CD14-positive monocyte (primary cell): ENCODE measurements around the gene HMCN1. TPM values are rescaled to one million over a fixed set of nuclear protein-coding genes. Genes with fewer than 3 reads are reported as not detected.

Source experiments
- DNase-seq, 3 donors: peaks; one replicate each; pipeline ENCODE4 v3.0.0-alpha.2; 2011 to 2022
- H2AFZ ChIP-seq: 2 replicates; pipeline ENCODE4 v1.6.0; 2012; ENCODE audit warnings: mild to moderate bottlenecking, low read depth, low read length, inconsistent platforms; ENCODE audit not compliant: insufficient read depth, poor library complexity, severe bottlenecking
- H3K27ac ChIP-seq, 2 donors: 1 replicate in 1 of 2; 2 replicates in 1 of 2; pipeline ENCODE4 v1.5.1; 2012 to 2013; ENCODE audit warnings: low read length in 2 of 2, control low read depth in 1 of 2, inconsistent platforms in 1 of 2, low read depth in 1 of 2, mild to moderate bottlenecking in 1 of 2
- H3K27me3 ChIP-seq, 2 donors: one replicate each; pipeline versions ENCODE4 v1.6.0 to v1.6.1; 2011 to 2013; ENCODE audit warnings: low read length in 2 of 2; ENCODE audit not compliant: control insufficient read depth in 2 of 2, insufficient read depth in 2 of 2
- H3K36me3 ChIP-seq, 2 donors: replicated peaks in 1 of 2; 1 replicate in 1 of 2; 2 replicates in 1 of 2; pipeline versions ENCODE4 v1.5.1 to v1.6.1; 2012 to 2013; ENCODE audit warnings: low read length in 2 of 2, control low read depth in 1 of 2, inconsistent platforms in 1 of 2, mild to moderate bottlenecking in 1 of 2; ENCODE audit not compliant: insufficient read depth in 2 of 2, control insufficient read depth in 1 of 2
- H3K4me1 ChIP-seq, 2 donors: 1 replicate in 1 of 2; 2 replicates in 1 of 2; pipeline versions ENCODE4 v1.5.1 to v1.6.1; 2012 to 2013; ENCODE audit warnings: low read length in 2 of 2, control low read depth in 1 of 2, inconsistent platforms in 1 of 2, mild to moderate bottlenecking in 1 of 2, moderate library complexity in 1 of 2; ENCODE audit not compliant: insufficient read depth in 2 of 2, control insufficient read depth in 1 of 2
- H3K4me2 ChIP-seq: replicated peaks from 2 replicates; pipeline ENCODE3; 2012; ENCODE audit warnings: low read length, moderate library complexity, mild to moderate bottlenecking; ENCODE audit not compliant: poor library complexity, severe bottlenecking; ENCODE audit errors: extremely low read depth
- H3K4me3 ChIP-seq, 3 experiments: fragments of 200-600 bp in 1 of 3; sonication (generic) in 1 of 3; replicated peaks in 1 of 3; 1 replicate in 2 of 3; 2 replicates in 1 of 3; pipeline ENCODE4 v1.5.1; 2011 to 2013; ENCODE audit warnings: low read length in 3 of 3, mild to moderate bottlenecking in 3 of 3, control low read depth in 2 of 3, low read depth in 2 of 3, inconsistent platforms in 1 of 3, moderate library complexity in 1 of 3
- H3K79me2 ChIP-seq: 2 replicates; pipeline ENCODE4 v1.6.0; 2012; ENCODE audit warnings: mild to moderate bottlenecking, control low read depth, inconsistent platforms, low read length, moderate library complexity; ENCODE audit not compliant: insufficient read depth
- H3K9ac ChIP-seq: 2 replicates; pipeline ENCODE4 v1.6.0; 2017; ENCODE audit warnings: low read length, mild to moderate bottlenecking; ENCODE audit not compliant: insufficient read depth, poor library complexity, severe bottlenecking
- H3K9me3 ChIP-seq, 2 donors: replicated peaks in 1 of 2; 1 replicate in 1 of 2; 2 replicates in 1 of 2; pipeline versions ENCODE4 v1.5.1 to v1.6.1; 2012 to 2013; ENCODE audit warnings: low read length in 2 of 2, control low read depth in 1 of 2; ENCODE audit not compliant: control insufficient read depth in 1 of 2, insufficient read depth in 1 of 2
- H4K20me1 ChIP-seq: 2 replicates; pipeline ENCODE4 v1.6.0; 2012; ENCODE audit warnings: mild to moderate bottlenecking, low read length, control low read depth, moderate library complexity; ENCODE audit not compliant: insufficient read depth
- H3K27ac Mint-ChIP-seq, 7 donors: one replicate each; pipeline ENCODE4 v1.8.0; 2020; ENCODE audit warnings: mild to moderate bottlenecking in 7 of 7, mixed read lengths in 7 of 7, moderate library complexity in 6 of 7, inconsistent platforms in 2 of 7
- H3K27me3 Mint-ChIP-seq, 3 donors: one replicate each; pipeline ENCODE4 v1.8.0; 2021 to 2022; ENCODE audit warnings: low read depth in 3 of 3, mild to moderate bottlenecking in 3 of 3, mixed read lengths in 3 of 3, moderate library complexity in 3 of 3, inconsistent platforms in 1 of 3
- H3K36me3 Mint-ChIP-seq, 2 donors: one replicate each; pipeline ENCODE4 v1.8.0; 2020; ENCODE audit warnings: mixed read lengths in 2 of 2, inconsistent platforms in 1 of 2, mild to moderate bottlenecking in 1 of 2
- H3K4me1 Mint-ChIP-seq: one replicate; pipeline ENCODE4 v1.8.0; 2020; ENCODE audit warnings: mild to moderate bottlenecking, mixed read lengths
- H3K4me3 Mint-ChIP-seq, 2 donors: one replicate each; pipeline ENCODE4 v1.8.0; 2020; ENCODE audit warnings: mild to moderate bottlenecking in 2 of 2, mixed read lengths in 2 of 2, moderate library complexity in 1 of 2
- H3K9me3 Mint-ChIP-seq, 7 donors: one replicate each; pipeline ENCODE4 v1.8.0; 2020 to 2022; ENCODE audit warnings: mixed read lengths in 7 of 7, mild to moderate bottlenecking in 6 of 7, moderate library complexity in 6 of 7, inconsistent platforms in 2 of 7
- WGBS: methylation state at CpG from one replicate; pipeline ENCODE4 v1.1.5; 2013; ENCODE audit warnings: missing lambda C conversion rate; ENCODE audit not compliant: insufficient coverage; 5-methylcytosine and 5-hydroxymethylcytosine counted together
- intact Hi-C, 2 donors: fragments of 100-400 bp; cut with micrococcal nuclease; formaldehyde crosslinking; loops; one replicate each; pipeline versions ENCODE4 v1.15.0 to v1.15.1; 2023
- polyA plus RNA-seq, 3 donors: library from polyadenylated mRNA; depleted of rRNA in 1 of 3; unstranded in 2 of 3; stranded (reverse) in 1 of 3; fragments of 300-500 nt in 2 of 3; fragments of >200 nt in 1 of 3; fragmentation: Illumina TruSeq in 2 of 3; gene quantifications; 1 replicate in 2 of 3; 2 replicates in 1 of 3; pipeline ENCODE4 v1.2.3, GENCODE V29; 2012 to 2021
- TF ChIP-seq, protein P1 (sequence below): fragments of 200-600 bp; IDR thresholded peaks from one replicate; pipeline ENCODE4 v1.8.0; 2022; ENCODE audit warnings: antibody characterized with exemption, mild to moderate bottlenecking

Gene HMCN1
- polyA plus RNA-seq, 3 donors = not detected

DNA sequence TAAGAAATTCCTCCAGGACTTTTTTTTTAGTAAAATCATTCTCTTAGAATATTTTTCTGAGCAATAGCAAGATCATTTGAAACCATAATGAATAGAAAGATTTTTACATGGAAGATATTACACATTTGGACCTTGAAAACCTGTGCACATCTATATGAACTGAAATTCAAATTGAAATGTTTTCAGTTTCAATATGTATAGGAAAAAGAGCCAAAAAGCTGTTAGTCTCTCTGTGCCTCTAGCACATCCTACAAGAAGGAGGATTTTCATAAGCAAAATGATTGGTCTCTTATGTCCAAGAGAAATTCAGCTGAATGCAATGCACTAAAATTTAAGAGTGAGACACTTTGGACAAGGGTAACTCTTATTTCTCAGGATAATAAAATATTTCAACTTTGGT lies 8.2 kb downstream of the HMCN1 start:
- intact Hi-C loops = no loop called here

DNA sequence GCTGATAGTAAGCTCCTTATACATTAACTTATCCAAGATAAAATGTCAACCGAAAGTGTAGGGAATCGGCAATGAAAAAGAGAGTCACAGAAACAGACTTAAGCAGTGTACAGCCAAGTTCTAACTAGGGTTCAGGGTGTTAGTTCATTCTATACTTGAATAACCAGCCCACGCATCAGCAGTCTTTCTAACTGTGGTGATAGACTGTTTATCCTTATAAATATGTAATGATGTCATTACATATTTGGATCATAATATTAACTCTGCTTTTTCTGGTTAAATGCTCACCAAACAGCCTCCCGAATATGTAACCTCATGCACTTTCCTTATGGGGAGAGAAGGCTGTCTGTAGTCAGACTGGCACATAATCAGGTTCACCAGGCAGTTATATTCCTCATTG lies 11.0 kb downstream of the HMCN1 start:
- intact Hi-C loops = no loop called here
- Histone ChIP-seq H3K9ac (no peak overlapping the region), H3K27me3 (no peaks in the 10 kb centered on the region), H3K36me3 (no peaks in the 10 kb centered on the region), H3K9me3 (peaks cover 0 to 5% of the 10 kb centered on the region in 2 donors), H3K4me1 (no peaks in the 10 kb centered on the region), H3K4me2 (no peak overlapping the region), H4K20me1 (no peaks in the 10 kb centered on the region), H3K27ac (no peak overlapping the region), H2AFZ (no peak overlapping the region), H3K4me3 (no peak overlapping the region), H3K79me2 (no peaks in the 10 kb centered on the region)
- H3K36me3 Mint-ChIP-seq = no peaks in the 10 kb centered on the region
- peaks cover 0 to 6% (median 2%) of the 10 kb centered on the region in 3 donors for H3K27me3 Mint-ChIP-seq
- DNase-seq = no peak
- no peak overlapping the region for H3K4me3 Mint-ChIP-seq
- H3K9me3 Mint-ChIP-seq = peaks cover 0 to 8% (median 6%) of the 10 kb centered on the region in 7 donors
- TF ChIP-seq, protein P1, sequence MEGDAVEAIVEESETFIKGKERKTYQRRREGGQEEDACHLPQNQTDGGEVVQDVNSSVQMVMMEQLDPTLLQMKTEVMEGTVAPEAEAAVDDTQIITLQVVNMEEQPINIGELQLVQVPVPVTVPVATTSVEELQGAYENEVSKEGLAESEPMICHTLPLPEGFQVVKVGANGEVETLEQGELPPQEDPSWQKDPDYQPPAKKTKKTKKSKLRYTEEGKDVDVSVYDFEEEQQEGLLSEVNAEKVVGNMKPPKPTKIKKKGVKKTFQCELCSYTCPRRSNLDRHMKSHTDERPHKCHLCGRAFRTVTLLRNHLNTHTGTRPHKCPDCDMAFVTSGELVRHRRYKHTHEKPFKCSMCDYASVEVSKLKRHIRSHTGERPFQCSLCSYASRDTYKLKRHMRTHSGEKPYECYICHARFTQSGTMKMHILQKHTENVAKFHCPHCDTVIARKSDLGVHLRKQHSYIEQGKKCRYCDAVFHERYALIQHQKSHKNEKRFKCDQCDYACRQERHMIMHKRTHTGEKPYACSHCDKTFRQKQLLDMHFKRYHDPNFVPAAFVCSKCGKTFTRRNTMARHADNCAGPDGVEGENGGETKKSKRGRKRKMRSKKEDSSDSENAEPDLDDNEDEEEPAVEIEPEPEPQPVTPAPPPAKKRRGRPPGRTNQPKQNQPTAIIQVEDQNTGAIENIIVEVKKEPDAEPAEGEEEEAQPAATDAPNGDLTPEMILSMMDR = no peak
- H3K27ac Mint-ChIP-seq = no peak overlapping the region
- no CpG with 5 or more reads among the region's 4 CpGs for WGBS
- H3K4me1 Mint-ChIP-seq = peaks cover 1% of the 10 kb centered on the region

More for the DNA sequence above, 8.2 kb downstream of the HMCN1 start:
- peaks cover 1% of the 10 kb centered on the region for H3K4me1 Mint-ChIP-seq
- H3K9ac ChIP-seq = no peak overlapping the region
- no peak overlapping the region for H3K4me3 ChIP-seq
- H3K36me3 ChIP-seq = no peaks in the 10 kb centered on the region
- no peak overlapping the region for H2AFZ ChIP-seq
- H3K27ac ChIP-seq = no peak overlapping the region
- H3K4me3 Mint-ChIP-seq = no peak overlapping the region
- H3K4me1 ChIP-seq = no peaks in the 10 kb centered on the region
- no peak overlapping the region for H3K4me2 ChIP-seq
- H3K9me3 Mint-ChIP-seq = peaks cover 3 to 13% (median 7%) of the 10 kb centered on the region in 7 donors
- TF ChIP-seq, protein P1 = no peak
- no peaks in the 10 kb centered on the region for H3K79me2 ChIP-seq
- H3K27me3 ChIP-seq = peaks cover 2% of the 10 kb centered on the region in 2 donors
- H3K36me3 Mint-ChIP-seq = no peaks in the 10 kb centered on the region
- H3K27me3 Mint-ChIP-seq = peaks cover 0 to 2% (median 0%) of the 10 kb centered on the region in 3 donors
- H3K9me3 ChIP-seq = peaks cover 0 to 5% of the 10 kb centered on the region in 2 donors
- no peak for DNase-seq
- no peaks in the 10 kb centered on the region for H4K20me1 ChIP-seq
- H3K27ac Mint-ChIP-seq = no peak overlapping the region
